ENCODE data around the gene HLA-DQB1. TPM values are rescaled to one million over a fixed set of nuclear protein-coding genes. Genes with fewer than 3 reads are reported as not detected.

HLA-DQB1 gene
- 0.22 TPM in 1 of 2 replicates, not detected in the other for total RNA-seq

DNA sequence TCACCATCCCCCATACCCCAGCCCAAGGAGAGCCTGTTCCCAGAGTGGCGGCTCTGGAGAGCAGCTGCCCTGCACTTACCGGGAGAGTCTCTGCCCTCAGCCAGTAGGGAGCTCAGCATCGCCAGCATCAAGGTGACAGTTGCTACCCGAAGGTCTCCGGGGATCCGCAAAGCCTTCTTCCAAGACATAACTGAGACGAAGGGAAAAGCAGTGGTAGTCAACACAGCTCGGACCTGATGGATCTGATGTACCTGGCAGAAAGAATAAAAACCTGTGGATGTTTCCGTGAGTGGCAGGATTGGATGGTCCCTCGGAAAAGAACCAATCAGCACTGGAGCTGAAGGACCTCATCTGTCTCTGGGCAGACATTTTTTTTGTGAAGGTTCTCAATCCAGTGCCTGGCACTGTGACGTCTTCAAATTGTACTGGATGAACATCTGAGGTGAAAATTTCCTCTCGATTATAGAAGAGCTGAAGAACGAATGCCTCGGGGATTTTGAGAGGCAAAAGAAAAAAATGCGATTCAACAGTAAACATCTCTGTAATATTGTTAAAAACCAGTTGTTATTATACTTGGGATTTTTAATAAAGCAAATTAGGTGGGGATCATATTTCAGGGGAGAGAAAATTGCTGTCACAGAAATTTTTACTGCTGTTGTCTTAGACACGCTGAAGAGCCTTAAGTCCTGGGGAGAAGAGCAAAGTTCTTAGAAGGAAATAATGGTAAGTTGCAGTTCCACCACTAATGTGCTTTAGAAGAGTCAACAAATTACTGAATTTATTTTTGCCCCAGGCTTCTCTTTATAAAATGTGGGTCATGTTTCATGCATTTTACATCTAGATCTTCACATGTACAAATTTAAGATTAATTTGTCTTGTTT is at the start of gene HLA-DQB1:
HLA-DQB1 (minus strand) TSS at position 238 of the 881 bp plus-strand sequence; CDS start at position 188, 50 bp downstream.

DNA sequence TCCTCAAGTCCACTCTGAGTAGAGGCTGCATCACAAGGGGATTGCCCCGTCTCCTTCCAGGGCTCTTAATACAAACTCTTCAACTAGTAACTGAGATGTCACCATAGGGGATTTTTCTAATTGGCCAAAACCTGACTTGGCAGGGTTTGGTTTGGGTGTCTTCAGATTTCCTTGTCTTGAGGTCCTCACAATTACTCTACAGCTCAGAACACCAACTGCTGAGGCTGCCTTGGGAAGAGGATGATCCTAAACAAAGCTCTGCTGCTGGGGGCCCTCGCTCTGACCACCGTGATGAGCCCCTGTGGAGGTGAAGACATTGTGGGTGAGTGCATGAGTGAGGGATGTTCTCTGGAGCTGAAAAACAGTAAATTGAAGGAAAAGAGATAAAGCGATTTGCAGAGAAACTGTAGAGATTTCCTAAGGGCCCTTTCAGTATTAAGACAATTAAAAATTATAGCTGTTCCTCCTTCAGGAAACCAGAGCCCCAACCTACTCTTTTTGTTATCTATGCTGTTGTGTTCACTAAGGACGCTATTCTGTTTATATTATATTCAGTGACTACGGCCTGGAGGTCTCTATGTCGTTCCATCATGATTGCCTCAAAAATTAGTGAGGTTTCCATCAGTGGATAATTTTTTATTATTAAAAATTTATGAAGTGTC is 29.1 kb downstream of the HLA-DQB1 start, which contains the start of gene HLA-DQA1:
HLA-DQA1 (plus strand) TSS at position 188 of the 662 bp plus-strand sequence; CDS start at position 241, 53 bp downstream.

Other genes with a start within 250 kb of the HLA-DQB1 start
- gene HLA-DRA, start 226.8 kb downstream of the HLA-DQB1 start, total RNA-seq = not detected in 2 replicates
- not detected in 2 replicates for gene HLA-DRB5, start 136.4 kb downstream of the HLA-DQB1 start, total RNA-seq
- gene HLA-DRB1, start 76.8 kb downstream of the HLA-DQB1 start, total RNA-seq = 0.22 and 1.2 TPM in 2 replicates
- gene HLA-DQA1, start 29.3 kb downstream of the HLA-DQB1 start, total RNA-seq = not detected in 2 replicates
- gene HLA-DQA2, start 74.7 kb upstream of the HLA-DQB1 start, total RNA-seq = not detected in 2 replicates
- not detected in 2 replicates for gene HLA-DQB2, start 96.9 kb upstream of the HLA-DQB1 start, total RNA-seq
- 1.2 and 3.0 TPM in 2 replicates for gene HLA-DOB, start 150.3 kb upstream of the HLA-DQB1 start, total RNA-seq
- gene TAP2, start 172.1 kb upstream of the HLA-DQB1 start, total RNA-seq = 24.7 and 73.0 TPM in 2 replicates
- 6.9 and 11.8 TPM in 2 replicates for gene PSMB8, start 177.4 kb upstream of the HLA-DQB1 start, total RNA-seq
- 13.0 and 26.2 TPM in 2 replicates for gene TAP1, start 187.0 kb upstream of the HLA-DQB1 start, total RNA-seq
- 0.39 and 0.87 TPM in 2 replicates for gene PSMB9, start 187.5 kb upstream of the HLA-DQB1 start, total RNA-seq